Trophoblast cell (in vitro differentiated cells and primary cell): ENCODE measurements around the gene CDC27.

Experiments
- DNase-seq, 2 donors: peaks; one replicate each; pipeline ENCODE4 v3.0.0-alpha.2; 2016
- H2AFZ ChIP-seq: 2 replicates; pipeline ENCODE4 v1.6.1; 2013; ENCODE audit warnings: low read length, moderate library complexity, mild to moderate bottlenecking; ENCODE audit not compliant: insufficient read depth, poor library complexity
- H2AK5ac ChIP-seq: 2 replicates; pipeline ENCODE4 v1.6.1; 2013; ENCODE audit warnings: mild to moderate bottlenecking, low read length
- H2BK120ac ChIP-seq: 2 replicates; pipeline ENCODE4 v1.6.1; 2013; ENCODE audit warnings: low read length, mild to moderate bottlenecking, moderate library complexity; ENCODE audit not compliant: insufficient read depth, poor library complexity
- H2BK12ac ChIP-seq: 2 replicates; pipeline ENCODE4 v1.6.1; 2013; ENCODE audit warnings: mild to moderate bottlenecking, low read length, moderate library complexity
- H2BK5ac ChIP-seq: 2 replicates; pipeline ENCODE4 v1.6.1; 2013; ENCODE audit warnings: low read length, low read depth, moderate library complexity, mild to moderate bottlenecking; ENCODE audit not compliant: poor library complexity
- H3K14ac ChIP-seq: 2 replicates; pipeline ENCODE4 v1.6.1; 2013; ENCODE audit warnings: mild to moderate bottlenecking, low read length
- H3K18ac ChIP-seq: 2 replicates; pipeline ENCODE4 v1.6.1; 2013; ENCODE audit warnings: mild to moderate bottlenecking, low read length
- H3K23ac ChIP-seq: 2 replicates; pipeline ENCODE4 v1.6.1; 2013; ENCODE audit warnings: low read length
- H3K27ac ChIP-seq: 2 replicates; pipeline ENCODE4 v1.5.1; 2013; ENCODE audit warnings: low read depth, mild to moderate bottlenecking, inconsistent platforms, low read length, moderate library complexity
- H3K27me3 ChIP-seq: 2 replicates; pipeline ENCODE4 v1.6.1; 2013; ENCODE audit warnings: inconsistent platforms, mild to moderate bottlenecking, low read length, moderate library complexity; ENCODE audit not compliant: insufficient read depth
- H3K36me3 ChIP-seq, 2 experiments: 1 replicate in 1 of 2; 2 replicates in 1 of 2; pipeline ENCODE4 v1.6.1; 2013; ENCODE audit warnings: low read length in 2 of 2, mild to moderate bottlenecking in 2 of 2, moderate library complexity in 1 of 2; ENCODE audit not compliant: insufficient read depth in 2 of 2, control insufficient read depth in 1 of 2
- H3K4ac ChIP-seq: 2 replicates; pipeline ENCODE4 v1.6.1; 2013; ENCODE audit warnings: low read depth, mild to moderate bottlenecking, low read length, moderate library complexity
- H3K4me1 ChIP-seq, 2 experiments: 1 replicate in 1 of 2; 2 replicates in 1 of 2; pipeline ENCODE4 v1.6.1; 2013; ENCODE audit warnings: low read length in 2 of 2, mild to moderate bottlenecking in 2 of 2, moderate library complexity in 1 of 2; ENCODE audit not compliant: insufficient read depth in 2 of 2, control insufficient read depth in 1 of 2
- H3K4me2 ChIP-seq: 2 replicates; pipeline ENCODE4 v1.6.1; 2013; ENCODE audit warnings: inconsistent platforms, mild to moderate bottlenecking, low read length, moderate library complexity
- H3K4me3 ChIP-seq: 2 replicates; pipeline ENCODE4 v1.5.1; 2013; ENCODE audit warnings: mild to moderate bottlenecking, low read depth, low read length, inconsistent platforms
- H3K79me1 ChIP-seq: one replicate; pipeline ENCODE4 v1.6.1; 2013; ENCODE audit warnings: low read length
- H3K79me2 ChIP-seq: 2 replicates; pipeline ENCODE4 v1.6.1; 2013; ENCODE audit warnings: low read length, mild to moderate bottlenecking; ENCODE audit not compliant: control insufficient read depth, insufficient read depth, poor library complexity
- H3K9ac ChIP-seq: 2 replicates; pipeline ENCODE4 v1.6.1; 2013; ENCODE audit warnings: mild to moderate bottlenecking, low read length
- H3K9me3 ChIP-seq: 2 replicates; pipeline ENCODE4 v1.6.1; 2013; ENCODE audit warnings: low read depth, mild to moderate bottlenecking, control low read depth, inconsistent platforms, low read length; ENCODE audit not compliant: insufficient read depth
- H4K12ac ChIP-seq: 2 replicates; pipeline ENCODE4 v1.6.1; 2013; ENCODE audit warnings: low read depth, mild to moderate bottlenecking, low read length, moderate library complexity
- H4K8ac ChIP-seq: 2 replicates; pipeline ENCODE4 v1.6.1; 2013; ENCODE audit warnings: low read depth, mild to moderate bottlenecking, low read length, moderate library complexity
- H4K91ac ChIP-seq: one replicate; pipeline ENCODE4 v1.6.1; 2013; ENCODE audit warnings: low read depth, mild to moderate bottlenecking, low read length, moderate library complexity
- whole genome bisulfite sequencing: extraction: QIAGEN DNeasy Blood & Tissue Kit; methylation state at CpG from one replicate; pipeline ENCODE4 v1.1.7; 2013; ENCODE audit warnings: missing lambda C conversion rate; ENCODE audit not compliant: insufficient read length, insufficient coverage; ENCODE audit errors: extremely low coverage; 5-methylcytosine and 5-hydroxymethylcytosine counted together

CDC27 gene

GRCh38 chr17:47235506-47235905, 46.4 kb upstream of the CDC27 start:
- WGBS, result no CpG with 5 or more reads among the region's 3 CpGs

GRCh38 chr17:47232465-47232864, 43.4 kb upstream of the CDC27 start:
- Histone ChIP-seq H3K14ac (no peak overlapping the region), H2AK5ac (no peak overlapping the region), H3K4ac (no peak overlapping the region), H2BK5ac (no peak overlapping the region), H3K18ac (no peak overlapping the region), H4K8ac (no peak overlapping the region), H3K36me3 (no peaks in the 10 kb centered on the region), H2BK12ac (no peak overlapping the region), H3K79me1 (no peaks in the 10 kb centered on the region), H2BK120ac (no peak overlapping the region), H4K91ac (no peak overlapping the region), H3K27me3 (no peaks in the 10 kb centered on the region), H3K9me3 (no peaks in the 10 kb centered on the region), H3K4me2 (no peak overlapping the region), H3K4me1 (peaks cover 4 to 5% of the 10 kb centered on the region in 2 experiments), H3K9ac (no peak overlapping the region), H2AFZ (no peak overlapping the region), H3K23ac (no peak overlapping the region), H4K12ac (no peak overlapping the region), H3K4me3 (no peak overlapping the region), H3K27ac (no peak overlapping the region), H3K79me2 (no peaks in the 10 kb centered on the region)
- WGBS, result no CpG with 5 or more reads among the region's 2 CpGs
- no peak for DNase-seq

More at GRCh38 chr17:47235506-47235905, 46.4 kb upstream of the CDC27 start:
- no peaks in the 10 kb centered on the region for H3K9me3 ChIP-seq
- no peak overlapping the region for H2AFZ ChIP-seq
- no peak overlapping the region for H3K23ac ChIP-seq
- no peak overlapping the region for H2BK12ac ChIP-seq
- H3K4me1 ChIP-seq, result peaks cover 2 to 5% of the 10 kb centered on the region in 2 experiments
- H2AK5ac ChIP-seq, result no peak overlapping the region
- H3K27ac ChIP-seq, result no peak overlapping the region
- no peak overlapping the region for H2BK5ac ChIP-seq
- H3K4me3 ChIP-seq, result no peak overlapping the region
- H4K12ac ChIP-seq, result no peak overlapping the region
- no peaks in the 10 kb centered on the region for H3K79me2 ChIP-seq
- no peak overlapping the region for H3K18ac ChIP-seq
- H3K79me1 ChIP-seq, result no peaks in the 10 kb centered on the region
- H4K8ac ChIP-seq, result no peak overlapping the region
- H3K14ac ChIP-seq, result no peak overlapping the region
- DNase-seq, result no peak
- H4K91ac ChIP-seq, result no peak overlapping the region
- no peak overlapping the region for H2BK120ac ChIP-seq
- H3K9ac ChIP-seq, result no peak overlapping the region
- H3K36me3 ChIP-seq, result no peaks in the 10 kb centered on the region
- H3K4me2 ChIP-seq, result no peak overlapping the region
- H3K4ac ChIP-seq, result no peak overlapping the region
- no peaks in the 10 kb centered on the region for H3K27me3 ChIP-seq

- no peak overlapping the region for H4K12ac ChIP-seq
- H3K14ac ChIP-seq, result no peak overlapping the region
- H2BK120ac ChIP-seq, result no peak overlapping the region
- H4K8ac ChIP-seq, result no peak overlapping the region
- H2BK12ac ChIP-seq, result no peak overlapping the region
- H3K79me2 ChIP-seq, result no peaks in the 10 kb centered on the region
- peaks cover 4 to 5% of the 10 kb centered on the region in 2 experiments for H3K4me1 ChIP-seq
- no peak overlapping the region for H3K4me2 ChIP-seq
- no peaks in the 10 kb centered on the region for H3K79me1 ChIP-seq
- no peak overlapping the region for H3K18ac ChIP-seq
- no peak overlapping the region for H3K4me3 ChIP-seq
- H3K23ac ChIP-seq, result no peak overlapping the region
- no peak overlapping the region for H3K27ac ChIP-seq
- no peak overlapping the region for H3K9ac ChIP-seq
- no CpG with 5 or more reads among the region's 3 CpGs for WGBS
- H3K9me3 ChIP-seq, result no peaks in the 10 kb centered on the region
- no peaks in the 10 kb centered on the region for H3K27me3 ChIP-seq
- DNase-seq, result no peak
- H3K36me3 ChIP-seq, result no peaks in the 10 kb centered on the region
- no peak overlapping the region for H2AK5ac ChIP-seq
- H2AFZ ChIP-seq, result no peak overlapping the region
- H3K4ac ChIP-seq, result no peak overlapping the region
- H2BK5ac ChIP-seq, result no peak overlapping the region
- H4K91ac ChIP-seq, result no peak overlapping the region
These were observed 42.8 kb upstream of the CDC27 start for GRCh38 chr17:47231866-47232265.

GRCh38 chr17:47231334-47231733, 42.2 kb upstream of the CDC27 start:
- H3K4me3 ChIP-seq, result no peak overlapping the region
- no peaks in the 10 kb centered on the region for H3K27me3 ChIP-seq
- no peak overlapping the region for H3K27ac ChIP-seq
- H3K79me2 ChIP-seq, result no peaks in the 10 kb centered on the region
- H3K9ac ChIP-seq, result no peak overlapping the region
- no CpG with 5 or more reads among the region's 3 CpGs for WGBS
- no peaks in the 10 kb centered on the region for H3K36me3 ChIP-seq
- DNase-seq, result no peak
- no peak overlapping the region for H2BK120ac ChIP-seq
- peaks cover 4 to 5% of the 10 kb centered on the region in 2 experiments for H3K4me1 ChIP-seq
- H3K14ac ChIP-seq, result no peak overlapping the region
- H3K4ac ChIP-seq, result no peak overlapping the region
- no peak overlapping the region for H2AFZ ChIP-seq
- no peak overlapping the region for H4K91ac ChIP-seq
- H3K4me2 ChIP-seq, result no peak overlapping the region
- no peak overlapping the region for H4K8ac ChIP-seq
- no peak overlapping the region for H4K12ac ChIP-seq
- no peak overlapping the region for H3K23ac ChIP-seq
- H3K18ac ChIP-seq, result no peak overlapping the region
- H3K79me1 ChIP-seq, result no peaks in the 10 kb centered on the region
- H2BK5ac ChIP-seq, result no peak overlapping the region
- no peak overlapping the region for H2BK12ac ChIP-seq
- no peaks in the 10 kb centered on the region for H3K9me3 ChIP-seq
- H2AK5ac ChIP-seq, result no peak overlapping the region
